CD14-positive monocyte (primary cell): ENCODE results near the gene ANXA2. TPM values are rescaled to one million over a fixed set of nuclear protein-coding genes. Genes with fewer than 3 reads are reported as not detected.
A peak's percentile ranks its signal among the peaks of the same experiment; 100 is the strongest.

Source experiments
- DNase-seq, 3 donors: peaks; one replicate each; pipeline ENCODE4 v3.0.0-alpha.2; 2011 to 2022
- H2AFZ ChIP-seq: 2 replicates; pipeline ENCODE4 v1.6.0; 2012; ENCODE audit warnings: mild to moderate bottlenecking, low read depth, low read length, inconsistent platforms; ENCODE audit not compliant: insufficient read depth, poor library complexity, severe bottlenecking
- H3K27ac ChIP-seq, 2 donors: 1 replicate in 1 of 2; 2 replicates in 1 of 2; pipeline ENCODE4 v1.5.1; 2012 to 2013; ENCODE audit warnings: low read length in 2 of 2, control low read depth in 1 of 2, inconsistent platforms in 1 of 2, low read depth in 1 of 2, mild to moderate bottlenecking in 1 of 2
- H3K27me3 ChIP-seq, 2 donors: one replicate each; pipeline versions ENCODE4 v1.6.0 to v1.6.1; 2011 to 2013; ENCODE audit warnings: low read length in 2 of 2; ENCODE audit not compliant: control insufficient read depth in 2 of 2, insufficient read depth in 2 of 2
- H3K36me3 ChIP-seq, 2 donors: replicated peaks in 1 of 2; 1 replicate in 1 of 2; 2 replicates in 1 of 2; pipeline versions ENCODE4 v1.5.1 to v1.6.1; 2012 to 2013; ENCODE audit warnings: low read length in 2 of 2, control low read depth in 1 of 2, inconsistent platforms in 1 of 2, mild to moderate bottlenecking in 1 of 2; ENCODE audit not compliant: insufficient read depth in 2 of 2, control insufficient read depth in 1 of 2
- H3K4me1 ChIP-seq, 2 donors: 1 replicate in 1 of 2; 2 replicates in 1 of 2; pipeline versions ENCODE4 v1.5.1 to v1.6.1; 2012 to 2013; ENCODE audit warnings: low read length in 2 of 2, control low read depth in 1 of 2, inconsistent platforms in 1 of 2, mild to moderate bottlenecking in 1 of 2, moderate library complexity in 1 of 2; ENCODE audit not compliant: insufficient read depth in 2 of 2, control insufficient read depth in 1 of 2
- H3K4me2 ChIP-seq: replicated peaks from 2 replicates; pipeline ENCODE3; 2012; ENCODE audit warnings: low read length, moderate library complexity, mild to moderate bottlenecking; ENCODE audit not compliant: poor library complexity, severe bottlenecking; ENCODE audit errors: extremely low read depth
- H3K4me3 ChIP-seq, 3 experiments: fragments of 200-600 bp in 1 of 3; sonication (generic) in 1 of 3; replicated peaks in 1 of 3; 1 replicate in 2 of 3; 2 replicates in 1 of 3; pipeline ENCODE4 v1.5.1; 2011 to 2013; ENCODE audit warnings: low read length in 3 of 3, mild to moderate bottlenecking in 3 of 3, control low read depth in 2 of 3, low read depth in 2 of 3, inconsistent platforms in 1 of 3, moderate library complexity in 1 of 3
- H3K79me2 ChIP-seq: 2 replicates; pipeline ENCODE4 v1.6.0; 2012; ENCODE audit warnings: mild to moderate bottlenecking, control low read depth, inconsistent platforms, low read length, moderate library complexity; ENCODE audit not compliant: insufficient read depth
- H3K9ac ChIP-seq: 2 replicates; pipeline ENCODE4 v1.6.0; 2017; ENCODE audit warnings: low read length, mild to moderate bottlenecking; ENCODE audit not compliant: insufficient read depth, poor library complexity, severe bottlenecking
- H3K9me3 ChIP-seq, 2 donors: replicated peaks in 1 of 2; 1 replicate in 1 of 2; 2 replicates in 1 of 2; pipeline versions ENCODE4 v1.5.1 to v1.6.1; 2012 to 2013; ENCODE audit warnings: low read length in 2 of 2, control low read depth in 1 of 2; ENCODE audit not compliant: control insufficient read depth in 1 of 2, insufficient read depth in 1 of 2
- H4K20me1 ChIP-seq: 2 replicates; pipeline ENCODE4 v1.6.0; 2012; ENCODE audit warnings: mild to moderate bottlenecking, low read length, control low read depth, moderate library complexity; ENCODE audit not compliant: insufficient read depth
- H3K27ac Mint-ChIP-seq, 7 donors: one replicate each; pipeline ENCODE4 v1.8.0; 2020; ENCODE audit warnings: mild to moderate bottlenecking in 7 of 7, mixed read lengths in 7 of 7, moderate library complexity in 6 of 7, inconsistent platforms in 2 of 7
- H3K27me3 Mint-ChIP-seq, 3 donors: one replicate each; pipeline ENCODE4 v1.8.0; 2021 to 2022; ENCODE audit warnings: low read depth in 3 of 3, mild to moderate bottlenecking in 3 of 3, mixed read lengths in 3 of 3, moderate library complexity in 3 of 3, inconsistent platforms in 1 of 3
- H3K36me3 Mint-ChIP-seq, 2 donors: one replicate each; pipeline ENCODE4 v1.8.0; 2020; ENCODE audit warnings: mixed read lengths in 2 of 2, inconsistent platforms in 1 of 2, mild to moderate bottlenecking in 1 of 2
- H3K4me1 Mint-ChIP-seq: one replicate; pipeline ENCODE4 v1.8.0; 2020; ENCODE audit warnings: mild to moderate bottlenecking, mixed read lengths
- H3K4me3 Mint-ChIP-seq, 2 donors: one replicate each; pipeline ENCODE4 v1.8.0; 2020; ENCODE audit warnings: mild to moderate bottlenecking in 2 of 2, mixed read lengths in 2 of 2, moderate library complexity in 1 of 2
- H3K9me3 Mint-ChIP-seq, 7 donors: one replicate each; pipeline ENCODE4 v1.8.0; 2020 to 2022; ENCODE audit warnings: mixed read lengths in 7 of 7, mild to moderate bottlenecking in 6 of 7, moderate library complexity in 6 of 7, inconsistent platforms in 2 of 7
- CTCF ChIP-seq: fragments of 200-600 bp; IDR thresholded peaks from one replicate; pipeline ENCODE4 v1.8.0; 2022; ENCODE audit warnings: antibody characterized with exemption, mild to moderate bottlenecking
- WGBS: methylation state at CpG from one replicate; pipeline ENCODE4 v1.1.5; 2013; ENCODE audit warnings: missing lambda C conversion rate; ENCODE audit not compliant: insufficient coverage; 5-methylcytosine and 5-hydroxymethylcytosine counted together
- intact Hi-C, 2 donors: fragments of 100-400 bp; cut with micrococcal nuclease; formaldehyde crosslinking; loops; one replicate each; pipeline versions ENCODE4 v1.15.0 to v1.15.1; 2023
- polyA plus RNA-seq, 3 donors: library from polyadenylated mRNA; depleted of rRNA in 1 of 3; unstranded in 2 of 3; stranded (reverse) in 1 of 3; fragments of 300-500 nt in 2 of 3; fragments of >200 nt in 1 of 3; fragmentation: Illumina TruSeq in 2 of 3; gene quantifications; 1 replicate in 2 of 3; 2 replicates in 1 of 3; pipeline ENCODE4 v1.2.3, GENCODE V29; 2012 to 2021

Gene ANXA2
- polyA plus RNA-seq, 3 donors, result 966 to 2,079 (median 2,046) TPM

- 86% methylated on average over 3 of the region's 10 CpGs for WGBS
- no peak for TF ChIP-seq CTCF
- H3K4me1 ChIP-seq, result no peaks in the 10 kb centered on the region
- H3K4me3 Mint-ChIP-seq, result no peak overlapping the region
- H3K9me3 ChIP-seq, result no peaks in the 10 kb centered on the region
- H3K4me3 ChIP-seq, result no peak overlapping the region
- no peaks in the 10 kb centered on the region for H3K9me3 Mint-ChIP-seq
- H3K27me3 Mint-ChIP-seq, result peaks cover 9 to 22% (median 11%) of the 10 kb centered on the region in 3 donors
- H3K9ac ChIP-seq, result no peak overlapping the region
- intact Hi-C loops, result loop anchor here (5.0 to 10.0 kb wide), 2 partner anchors 630 to 633 kb away; no protein-coding TSS in a partner anchor
- H3K79me2 ChIP-seq, result no peaks in the 10 kb centered on the region
- H3K4me1 Mint-ChIP-seq, result peaks cover 2% of the 10 kb centered on the region
- no peaks in the 10 kb centered on the region for H3K36me3 ChIP-seq
- no peak overlapping the region for H3K27ac Mint-ChIP-seq
- peaks cover 8 to 12% of the 10 kb centered on the region in 2 donors for H3K27me3 ChIP-seq
- H3K36me3 Mint-ChIP-seq, result no peaks in the 10 kb centered on the region
- no peak overlapping the region for H2AFZ ChIP-seq
- H3K27ac ChIP-seq, result no peak overlapping the region
- H4K20me1 ChIP-seq, result no peaks in the 10 kb centered on the region
- no peak overlapping the region for H3K4me2 ChIP-seq
- no peak for DNase-seq
These were observed 72.9 kb downstream of the ANXA2 start for GRCh38 chr15:60324706-60325438.

GRCh38 chr15:60323322-60323721, 74.5 kb downstream of the ANXA2 start:
- H2AFZ ChIP-seq, result no peak overlapping the region
- H3K9me3 Mint-ChIP-seq, result no peaks in the 10 kb centered on the region

More at GRCh38 chr15:60323322-60323721, 74.5 kb downstream of the ANXA2 start:
- H3K27ac Mint-ChIP-seq, result peak overlapping the region in 1 of 7 donors; percentile 45
- H3K4me3 Mint-ChIP-seq, result no peak overlapping the region
- Histone ChIP-seq H3K4me3 (no peak overlapping the region), H3K27me3 (peaks cover 6 to 12% of the 10 kb centered on the region in 2 donors), H4K20me1 (no peaks in the 10 kb centered on the region), H3K27ac (no peak overlapping the region), H3K9ac (no peak overlapping the region), H3K36me3 (no peaks in the 10 kb centered on the region), H3K79me2 (no peaks in the 10 kb centered on the region), H3K4me1 (no peaks in the 10 kb centered on the region), H3K9me3 (no peaks in the 10 kb centered on the region), H3K4me2 (no peak overlapping the region)
- no CpG with 5 or more reads among the region's 5 CpGs for WGBS
- no peaks in the 10 kb centered on the region for H3K36me3 Mint-ChIP-seq
- intact Hi-C loops, result loop anchor here in 1 of 2 donors (10.0 kb wide), 1 partner anchor 629 kb away; no protein-coding TSS in a partner anchor
- peaks cover 2% of the 10 kb centered on the region for H3K4me1 Mint-ChIP-seq
- no peak for TF ChIP-seq CTCF
- peaks cover 11 to 18% (median 12%) of the 10 kb centered on the region in 3 donors for H3K27me3 Mint-ChIP-seq
- no peak for DNase-seq
